Stomach (tissue), 9 donors: ENCODE data around the gene HOXC13. TPM values are rescaled to one million over a fixed set of nuclear protein-coding genes. Genes with fewer than 3 reads are reported as not detected.
A peak's percentile ranks its signal among the peaks of the same experiment; 100 is the strongest.

Experiments
- DNase-seq, 2 donors: peaks; one replicate each; pipeline versions ENCODE4 v3.0.0 to v3.0.0-alpha.2; 2013 to 2019
- H3K27ac ChIP-seq, 5 donors: fragments of 200-600 bp in 4 of 5; sonication (generic) in 4 of 5; one replicate each; pipeline ENCODE4 v1.5.1; 2013 to 2019; ENCODE audit warnings: mild to moderate bottlenecking in 1 of 5, moderate library complexity in 1 of 5
- H3K27me3 ChIP-seq, 3 donors: fragments of 200-600 bp; sonication (generic); one replicate each; pipeline ENCODE4 v1.5.1; 2017 to 2019; ENCODE audit warnings: mixed run types in 1 of 3
- H3K36me3 ChIP-seq, 4 donors: fragments of 200-600 bp; sonication (generic); 1 replicate in 3 of 4; 2 replicates in 1 of 4; pipeline ENCODE4 v1.5.1; 2016 to 2019
- H3K4me1 ChIP-seq, 4 donors: fragments of 200-600 bp; sonication (generic); one replicate each; pipeline ENCODE4 v1.5.1; 2016 to 2019
- H3K4me3 ChIP-seq, 4 donors: fragments of 200-600 bp; sonication (generic) in 3 of 4; one replicate each; pipeline ENCODE4 v1.5.1; 2016 to 2019; ENCODE audit warnings: mild to moderate bottlenecking in 1 of 4
- H3K9me3 ChIP-seq, 4 donors: fragments of 200-600 bp; sonication (generic); one replicate each; pipeline ENCODE4 v1.5.1; 2016 to 2019
- EP300 ChIP-seq: sonication (generic); formaldehyde crosslinking; IDR thresholded peaks from one replicate; pipeline ENCODE4 v1.6.1; 2017; ENCODE audit warnings: antibody characterized with exemption
- POLR2A ChIP-seq, 4 donors: fragments of 450-650 bp; IDR thresholded peaks; one replicate each; pipeline ENCODE4 v1.6.1; 2016; ENCODE audit warnings: antibody characterized with exemption in 4 of 4, control low read depth in 2 of 4, mild to moderate bottlenecking in 1 of 4, moderate library complexity in 1 of 4
- POLR2AphosphoS5 ChIP-seq, 3 donors: sonication (generic); formaldehyde crosslinking; IDR thresholded peaks; one replicate each; pipeline ENCODE4 v1.6.1; 2016; ENCODE audit warnings: antibody characterized with exemption in 3 of 3
- WGBS, 5 donors: extraction: QIAGEN DNeasy Blood & Tissue Kit in 3 of 5; methylation state at CpG; one replicate each; pipeline versions ENCODE4 v1.1.5 to v1.1.7; 2013 to 2018; 5-methylcytosine and 5-hydroxymethylcytosine counted together
- intact Hi-C: fragments of 100-400 bp; cut with DNase I; formaldehyde crosslinking; loops from one replicate; pipeline ENCODE4 v1.15.1; 2023; ENCODE audit warnings: low total_unique reads
- polyA plus RNA-seq, 3 donors: library from polyadenylated mRNA; stranded (reverse); fragments of 200-250 nt; gene quantifications; one replicate each; pipeline ENCODE4 v1.2.3, GENCODE V29; 2013
- total RNA-seq, 5 donors: library from RNA; depleted of rRNA; stranded (reverse); fragments of >200 nt; gene quantifications; one replicate each; pipeline versions ENCODE4 v1.1.0 to v1.2.3, GENCODE V29; 2014 to 2016
- TF ChIP-seq, protein P1 (sequence below), 7 experiments: fragments of 450-650 bp in 4 of 7; fragments of 200-600 bp in 3 of 7; sonication (generic) in 3 of 7; IDR thresholded peaks; one replicate each; pipeline ENCODE4 v1.5.1; 2016 to 2019; ENCODE audit warnings: antibody characterized with exemption in 7 of 7, control low read depth in 2 of 7, mild to moderate bottlenecking in 1 of 7
- donor health status: healthy with polysubstance abuse.
- donor health status: Bipolar disorder and iron deficiency.
- donor health status: healthy.

The HOXC13 gene
- total and polyA plus RNA-seq, 8 donors = not detected

DNA sequence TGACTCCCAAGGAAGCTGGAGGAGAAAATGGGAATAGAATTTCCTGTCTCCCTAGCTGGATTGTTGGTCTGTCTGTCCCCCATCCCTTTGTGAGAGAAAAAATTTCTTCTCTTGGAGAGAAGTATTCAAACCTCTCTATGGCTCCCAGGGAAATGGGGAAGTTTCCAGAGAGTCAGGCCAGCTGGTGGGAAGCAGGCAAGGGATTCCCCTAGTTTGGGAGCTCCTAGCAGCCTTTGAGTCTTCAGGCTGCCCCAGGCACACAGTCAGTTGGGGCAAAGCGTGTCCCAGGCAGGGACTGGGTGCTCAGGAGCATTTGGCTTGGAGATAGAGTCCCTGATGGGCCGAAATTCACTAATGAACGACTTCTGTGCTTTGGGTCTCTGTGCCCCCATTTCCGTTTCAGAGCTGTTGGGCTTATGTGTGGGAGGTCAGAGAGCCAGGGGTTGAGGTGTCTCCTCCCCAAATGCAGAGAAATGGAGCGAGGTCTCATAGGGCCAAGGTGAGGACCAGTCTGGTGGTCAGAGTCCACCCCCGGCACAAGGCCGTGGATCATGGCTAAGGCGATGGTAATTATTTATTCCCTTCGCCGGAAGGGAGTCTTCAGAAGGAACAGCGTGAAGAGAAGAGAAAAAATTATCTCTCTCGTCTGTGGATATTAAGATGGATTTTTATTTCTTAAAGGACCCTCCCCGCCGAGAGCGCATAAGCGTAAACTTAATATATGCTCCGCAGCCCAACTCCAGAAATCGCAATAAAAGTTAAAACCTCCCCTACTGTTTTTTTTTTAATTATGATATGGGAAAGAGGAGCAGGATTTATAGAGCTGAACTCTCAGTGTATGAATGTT lies 54.8 kb downstream of the HOXC13 start:
- H3K4me1 ChIP-seq = peaks cover 24 to 49% (median 44%) of the 10 kb centered on the region in 4 donors
- no peak overlapping the region for H3K27ac ChIP-seq
- WGBS, 5 donors = 25 to 30% (median 28%) methylated on average over 18 of the region's 18 CpGs
- H3K27me3 ChIP-seq = peaks cover 85 to 100% (median 100%) of the 10 kb centered on the region in 3 donors
- no peaks in the 10 kb centered on the region for H3K36me3 ChIP-seq
- DNase-seq = no peak
- intact Hi-C loops = no loop called here
- H3K9me3 ChIP-seq = no peaks in the 10 kb centered on the region
- TF ChIP-seq, protein P1, sequence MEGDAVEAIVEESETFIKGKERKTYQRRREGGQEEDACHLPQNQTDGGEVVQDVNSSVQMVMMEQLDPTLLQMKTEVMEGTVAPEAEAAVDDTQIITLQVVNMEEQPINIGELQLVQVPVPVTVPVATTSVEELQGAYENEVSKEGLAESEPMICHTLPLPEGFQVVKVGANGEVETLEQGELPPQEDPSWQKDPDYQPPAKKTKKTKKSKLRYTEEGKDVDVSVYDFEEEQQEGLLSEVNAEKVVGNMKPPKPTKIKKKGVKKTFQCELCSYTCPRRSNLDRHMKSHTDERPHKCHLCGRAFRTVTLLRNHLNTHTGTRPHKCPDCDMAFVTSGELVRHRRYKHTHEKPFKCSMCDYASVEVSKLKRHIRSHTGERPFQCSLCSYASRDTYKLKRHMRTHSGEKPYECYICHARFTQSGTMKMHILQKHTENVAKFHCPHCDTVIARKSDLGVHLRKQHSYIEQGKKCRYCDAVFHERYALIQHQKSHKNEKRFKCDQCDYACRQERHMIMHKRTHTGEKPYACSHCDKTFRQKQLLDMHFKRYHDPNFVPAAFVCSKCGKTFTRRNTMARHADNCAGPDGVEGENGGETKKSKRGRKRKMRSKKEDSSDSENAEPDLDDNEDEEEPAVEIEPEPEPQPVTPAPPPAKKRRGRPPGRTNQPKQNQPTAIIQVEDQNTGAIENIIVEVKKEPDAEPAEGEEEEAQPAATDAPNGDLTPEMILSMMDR (IDR thresholded peaks at IDR 0.05) = no peak
- TF ChIP-seq POLR2A (IDR thresholded peaks at IDR 0.05) (no peak), POLR2AphosphoS5 (IDR thresholded peaks at IDR 0.05) (no peak), EP300 (no peak)
- no peak overlapping the region for H3K4me3 ChIP-seq

DNA sequence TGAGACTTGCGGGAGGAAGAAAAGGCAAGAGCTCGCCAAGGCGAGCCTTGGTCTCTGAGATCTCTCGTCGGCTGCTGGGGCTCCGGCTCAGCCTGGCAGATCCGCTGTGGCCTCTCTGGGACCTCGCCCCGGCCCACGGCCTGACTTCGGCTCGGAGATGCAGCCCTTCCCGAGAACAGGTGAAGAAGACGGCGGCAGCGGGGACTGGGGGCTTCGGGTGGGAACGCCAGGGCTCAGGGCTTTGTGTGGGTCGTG lies 55.3 kb downstream of the HOXC13 start:
- Histone ChIP-seq H3K9me3 (no peaks in the 10 kb centered on the region), H3K4me1 (peaks cover 24 to 46% (median 43%) of the 10 kb centered on the region in 4 donors), H3K27me3 (peaks cover 82 to 100% (median 100%) of the 10 kb centered on the region in 3 donors), H3K27ac (no peak overlapping the region), H3K4me3 (peak overlapping the region in 1 of 4 donors; percentile 56), H3K36me3 (no peaks in the 10 kb centered on the region)
- TF ChIP-seq EP300 (no peak), POLR2AphosphoS5 (IDR thresholded peaks at IDR 0.05) (no peak), POLR2A (IDR thresholded peaks at IDR 0.05) (no peak)
- TF ChIP-seq, protein P1 (IDR thresholded peaks at IDR 0.05) = no peak
- intact Hi-C loops = no loop called here
- no peak for DNase-seq
- 4 to 11% (median 7%) methylated on average over 12 to 19 of the region's 19 CpGs for WGBS, 5 donors

DNA sequence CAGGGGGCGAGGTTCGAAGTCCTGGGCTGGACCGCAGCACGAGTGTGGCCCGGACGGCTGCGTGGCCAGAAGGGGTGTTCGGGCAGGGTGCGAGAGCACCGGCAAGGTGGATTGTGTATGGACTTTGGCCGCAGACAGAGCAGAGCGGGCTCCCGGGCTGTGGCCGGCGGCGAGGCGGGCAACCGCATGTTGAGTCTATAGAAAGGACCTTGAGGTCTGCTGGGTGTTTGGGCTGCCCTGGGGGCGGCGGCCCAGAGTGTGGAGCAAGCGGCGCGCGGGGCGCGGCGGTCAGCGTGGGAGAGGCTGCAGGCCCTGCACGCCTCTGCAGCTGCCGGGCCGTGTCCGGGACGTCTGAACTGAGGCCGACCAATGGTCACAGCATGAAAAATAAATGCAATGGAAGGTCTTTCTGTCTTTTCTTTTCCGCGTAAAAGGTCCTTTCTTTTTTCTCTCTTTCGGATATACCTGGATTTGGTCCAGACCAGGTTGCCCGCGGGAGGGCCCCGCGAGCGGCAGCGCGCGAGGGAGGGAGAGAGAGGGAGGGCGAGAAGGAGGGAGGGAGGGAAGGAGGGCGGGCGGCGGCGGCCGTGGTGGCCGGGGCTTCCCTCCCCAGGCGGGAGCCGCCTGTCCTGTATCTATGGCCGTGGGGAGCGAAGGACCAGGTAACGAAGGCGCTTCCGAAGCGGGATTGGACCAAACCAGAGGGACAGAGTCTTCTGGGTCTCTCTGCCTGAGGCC lies 55.8 kb downstream of the HOXC13 start:
- intact Hi-C loops = no loop called here
- H3K4me3 ChIP-seq = peak overlapping the region in 3 of 4 donors; percentile 42 to 56 (median 55)
- H3K9me3 ChIP-seq = no peaks in the 10 kb centered on the region
- TF ChIP-seq POLR2AphosphoS5 (IDR thresholded peaks at IDR 0.05) (no peak), POLR2A (IDR thresholded peaks at IDR 0.05) (no peak), EP300 (no peak)
- TF ChIP-seq, protein P1 (IDR thresholded peaks at IDR 0.05) = no peak
- peaks cover 24 to 46% (median 40%) of the 10 kb centered on the region in 4 donors for H3K4me1 ChIP-seq
- H3K36me3 ChIP-seq = no peaks in the 10 kb centered on the region
- 3 to 6% (median 4%) methylated on average over 51 to 60 of the region's 60 CpGs for WGBS, 5 donors
- peaks cover 80 to 100% (median 100%) of the 10 kb centered on the region in 3 donors for H3K27me3 ChIP-seq
- H3K27ac ChIP-seq = no peak overlapping the region
- DNase-seq = no peak

DNA sequence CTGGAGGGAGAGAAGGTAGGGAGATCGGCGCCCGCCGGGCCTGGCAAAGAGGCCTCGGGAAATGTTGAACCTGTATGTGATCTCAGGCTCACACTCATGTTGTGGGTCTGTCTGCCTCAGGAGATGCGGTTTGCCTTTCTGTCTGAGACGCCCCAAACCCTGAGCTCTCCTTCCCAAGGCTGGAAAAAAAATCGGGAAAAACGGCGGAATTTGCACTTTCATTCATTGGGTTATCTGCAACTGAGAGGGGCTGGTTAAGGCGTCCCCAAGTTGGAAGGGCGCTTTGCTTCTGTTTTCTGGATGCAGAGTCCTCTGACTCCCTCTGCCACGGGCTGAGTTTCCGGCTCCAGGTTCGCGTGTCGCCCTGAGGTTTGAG lies 56.4 kb downstream of the HOXC13 start:
- Histone ChIP-seq H3K27me3 (peaks cover 78 to 100% (median 100%) of the 10 kb centered on the region in 3 donors), H3K36me3 (no peaks in the 10 kb centered on the region), H3K4me3 (peak overlapping the region; percentile 42 to 56 (median 54)), H3K4me1 (peaks cover 28 to 49% (median 43%) of the 10 kb centered on the region in 4 donors), H3K9me3 (no peaks in the 10 kb centered on the region), H3K27ac (no peak overlapping the region)
- TF ChIP-seq EP300 (no peak), POLR2A (IDR thresholded peaks at IDR 0.05) (no peak)
- TF ChIP-seq, protein P1 (IDR thresholded peaks at IDR 0.05) = no peak
- intact Hi-C loops = no loop called here
- no peak for DNase-seq
- WGBS, 5 donors = 5 to 7% (median 6%) methylated on average over 14 to 17 of the region's 17 CpGs
